GM20431 (cell line): ENCODE data around the gene SYT2.

Experiments used
- in situ Hi-C: fragments of 300-500 bp; cut with MseI, MboI; formaldehyde crosslinking; loops from one replicate; pipeline ENCODE4 v1.15.0; 2020; ENCODE audit warnings: low sequenced_read_pairs; ENCODE audit not compliant: unreplicated experiment

Gene SYT2

DNA sequence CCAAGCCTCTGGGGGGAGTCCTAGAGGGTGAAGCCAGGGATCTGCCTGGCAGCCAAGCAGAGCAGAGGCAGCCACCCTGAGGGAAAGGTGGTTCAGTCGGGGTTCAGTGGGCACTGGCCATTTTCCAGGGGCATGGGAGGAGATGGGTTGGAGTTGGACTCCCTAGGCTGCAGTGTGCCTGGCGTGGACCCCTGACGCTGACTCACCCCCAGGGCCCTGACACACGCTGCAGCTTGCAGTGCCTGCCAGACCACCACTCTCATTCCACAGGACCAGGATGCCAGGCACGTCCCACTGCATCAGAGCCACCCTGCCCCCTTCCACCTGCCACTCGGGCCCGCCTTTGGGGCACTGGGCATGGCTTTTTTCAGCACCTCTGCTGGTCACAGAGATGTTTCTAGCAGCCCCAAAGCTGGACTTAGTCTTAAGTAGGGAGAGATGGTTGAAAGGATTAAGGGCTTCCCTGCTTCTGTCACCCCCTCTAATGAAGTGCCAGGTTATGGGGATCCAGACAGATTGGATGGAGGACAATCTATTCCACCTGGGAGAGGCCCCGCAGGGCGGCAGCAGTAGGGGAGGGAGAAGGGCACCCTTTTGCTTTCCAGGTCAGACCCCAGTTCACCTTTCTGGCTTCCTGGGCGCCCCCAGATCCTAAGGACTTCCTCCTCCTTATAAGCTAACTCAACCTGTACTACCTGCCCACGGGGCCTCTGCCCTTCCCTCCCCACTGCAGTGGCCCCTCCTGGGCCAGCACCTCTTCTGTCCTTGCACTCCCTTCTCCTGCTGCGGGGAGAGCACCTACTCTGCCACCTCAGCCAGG is 1.6 kb downstream of the SYT2 start:
- in situ Hi-C loops, result loop anchor here (25.0 kb wide), 1 partner anchor 246 kb away; no protein-coding TSS in a partner anchor

DNA sequence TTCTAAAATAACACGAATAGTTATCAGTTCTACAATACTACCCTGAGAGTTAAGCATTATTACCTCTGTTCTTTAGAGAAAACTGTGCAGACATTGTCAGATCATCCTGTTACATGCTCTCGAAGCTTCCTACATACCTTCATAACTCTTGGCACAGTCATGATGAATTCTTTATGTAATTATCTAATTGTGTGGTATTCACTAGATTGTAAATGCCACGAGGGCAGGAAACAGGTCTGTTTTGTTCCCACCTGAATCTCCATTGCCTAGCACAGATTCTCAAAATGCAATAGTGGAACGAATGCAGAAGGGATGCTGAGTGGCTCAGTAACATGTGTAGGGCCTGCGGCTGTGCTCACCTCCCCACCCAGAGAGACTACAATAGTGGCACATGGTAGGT is 3.4 kb downstream of the SYT2 start:
- in situ Hi-C loops, result loop anchor here (25.0 kb wide), 1 partner anchor 245 kb away; no protein-coding TSS in a partner anchor

DNA sequence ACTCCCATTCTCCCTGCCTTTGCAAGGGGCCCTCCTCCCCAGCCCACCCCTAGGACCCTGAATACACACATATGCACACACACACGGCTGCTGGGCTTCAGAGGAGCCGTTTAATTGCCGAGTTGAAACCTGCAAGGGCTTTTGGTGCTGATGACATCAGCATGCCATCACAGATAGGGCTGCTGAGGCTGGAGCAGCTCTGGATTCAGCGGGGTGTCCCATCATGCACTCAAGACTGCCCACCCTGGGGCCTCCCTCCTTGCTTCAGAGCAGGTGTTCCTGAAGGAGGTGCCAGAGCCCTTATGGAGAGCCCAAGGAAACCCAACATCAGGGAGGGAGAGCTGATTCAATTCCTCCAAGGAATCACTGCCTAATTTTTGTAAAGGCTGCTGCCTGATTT is 5.7 kb downstream of the SYT2 start:
- in situ Hi-C loops, result loop anchor here (25.0 kb wide), 1 partner anchor 242 kb away; no protein-coding TSS in a partner anchor

DNA sequence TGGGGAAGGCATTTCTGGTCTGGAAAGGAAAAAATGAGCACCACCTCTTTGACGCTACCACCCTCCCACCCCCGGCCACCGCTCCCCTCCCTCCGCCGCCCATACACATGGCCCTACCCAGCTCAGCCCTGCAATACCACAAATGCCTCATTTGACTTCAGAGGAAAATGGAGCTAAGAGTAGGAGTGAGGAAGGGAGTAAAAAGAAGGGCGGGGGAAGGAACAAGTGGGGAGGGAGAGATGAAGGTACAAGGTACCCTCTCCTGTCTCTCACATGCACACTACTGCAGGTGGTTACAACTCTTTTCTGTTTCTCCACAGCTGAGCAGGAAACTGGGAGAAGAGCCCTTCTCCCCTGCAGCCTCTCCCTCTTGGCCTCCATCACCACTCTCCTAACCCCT is 7.1 kb downstream of the SYT2 start:
- in situ Hi-C loops, result loop anchor here (25.0 kb wide), 1 partner anchor 241 kb away; no protein-coding TSS in a partner anchor

DNA sequence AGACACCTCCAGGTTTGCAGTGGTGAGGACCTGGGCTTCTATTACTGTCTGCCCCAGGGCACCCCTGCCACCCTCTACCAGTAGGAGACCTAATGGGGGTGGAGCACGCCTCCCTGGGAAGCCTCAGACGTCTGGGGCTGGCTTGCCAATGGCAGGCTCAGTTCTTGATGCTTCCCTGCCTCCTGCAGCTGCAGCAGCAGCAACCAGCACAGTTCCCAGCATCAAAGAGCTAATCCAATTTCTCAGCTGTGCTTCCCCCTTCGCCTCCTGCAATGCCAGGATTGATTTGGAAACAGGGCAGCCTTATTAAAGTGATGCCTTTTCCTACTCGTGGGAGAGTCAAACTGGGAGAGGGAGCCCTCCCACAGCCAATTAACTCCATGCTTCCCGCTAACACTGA is 8.2 kb downstream of the SYT2 start:
- in situ Hi-C loops, result loop anchor here (25.0 kb wide), 1 partner anchor 240 kb away; no protein-coding TSS in a partner anchor

DNA sequence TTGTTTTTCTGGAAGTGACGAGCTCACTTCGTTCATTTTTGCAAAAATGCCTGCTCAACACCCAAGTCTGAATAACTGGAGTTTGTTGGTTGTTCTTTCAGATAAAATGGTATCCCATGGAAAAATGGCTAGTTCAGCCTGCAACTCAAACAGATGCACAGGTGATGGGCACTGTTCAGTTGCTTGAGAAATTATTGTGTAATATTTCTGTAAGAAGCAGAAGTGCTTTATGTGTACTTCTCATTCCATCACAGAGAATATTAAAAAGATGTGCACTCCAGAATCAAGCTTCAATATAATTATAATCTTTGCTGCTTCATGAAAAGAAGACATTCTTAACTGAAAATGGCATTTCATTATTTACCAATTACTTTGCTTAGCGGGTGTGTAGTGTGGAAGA is 9.1 kb downstream of the SYT2 start:
- in situ Hi-C loops, result loop anchor here (25.0 kb wide), 1 partner anchor 239 kb away; no protein-coding TSS in a partner anchor

DNA sequence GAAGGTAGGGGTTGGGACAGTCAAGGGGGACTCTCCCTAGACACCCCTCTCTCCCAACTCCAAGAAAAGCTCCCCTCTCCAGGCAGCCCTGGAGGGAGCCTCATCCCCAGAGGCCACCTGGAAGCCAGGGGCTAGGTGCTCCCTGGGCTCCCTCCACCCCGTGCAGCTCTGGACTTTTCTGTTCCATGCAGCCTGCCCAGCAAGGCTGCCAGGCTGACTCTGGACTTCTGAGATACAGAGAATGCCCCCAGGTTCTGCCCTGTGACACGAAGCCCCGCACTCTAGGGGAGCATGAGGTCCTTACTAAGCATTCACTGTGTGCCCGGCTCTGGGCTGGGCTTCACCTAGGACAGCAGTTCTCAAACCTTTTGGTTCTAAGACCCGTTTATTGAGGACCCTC is 10.2 kb downstream of the SYT2 start:
- in situ Hi-C loops, result loop anchor here (25.0 kb wide), 1 partner anchor 238 kb away; no protein-coding TSS in a partner anchor

DNA sequence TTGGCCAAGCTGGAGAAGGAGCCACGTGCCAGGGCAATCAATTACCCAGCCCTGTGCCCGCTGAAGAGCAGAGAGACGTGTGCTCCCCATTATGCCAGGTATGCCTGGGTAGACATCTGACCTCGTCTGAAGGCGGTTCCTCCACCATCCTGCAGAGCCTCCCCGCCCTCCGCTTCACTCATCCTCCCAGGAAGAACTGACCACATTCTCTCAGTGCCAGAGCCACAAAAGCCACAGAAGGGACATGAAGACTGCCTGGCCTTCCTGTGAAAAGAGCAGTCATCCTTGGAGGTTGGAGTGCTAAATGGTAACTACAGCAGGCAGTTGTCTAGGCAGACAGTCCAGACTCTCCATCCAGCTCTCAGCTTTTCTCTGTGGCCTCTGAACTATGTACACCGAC is 12.0 kb downstream of the SYT2 start:
- in situ Hi-C loops, result no loop called here

DNA sequence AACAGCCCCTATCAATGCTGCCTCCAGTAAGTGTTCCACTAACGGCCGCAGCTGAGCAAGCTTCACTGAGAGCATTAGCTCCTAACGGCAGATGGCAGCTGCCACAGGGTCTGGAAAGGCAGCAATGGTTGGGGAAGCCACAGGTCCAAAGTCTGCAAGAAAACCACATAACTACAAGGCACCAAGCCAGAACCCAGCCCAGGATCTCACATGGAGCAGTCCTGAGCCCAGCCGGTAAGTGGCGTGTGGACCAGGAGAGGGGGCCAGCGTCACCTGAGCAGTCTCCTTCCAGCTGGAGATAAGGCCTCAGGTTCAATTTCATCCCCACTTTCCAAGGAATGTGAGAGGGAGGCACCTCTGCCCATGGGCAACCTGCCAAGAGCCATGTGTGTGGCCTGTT is 13.2 kb downstream of the SYT2 start:
- in situ Hi-C loops, result no loop called here

DNA sequence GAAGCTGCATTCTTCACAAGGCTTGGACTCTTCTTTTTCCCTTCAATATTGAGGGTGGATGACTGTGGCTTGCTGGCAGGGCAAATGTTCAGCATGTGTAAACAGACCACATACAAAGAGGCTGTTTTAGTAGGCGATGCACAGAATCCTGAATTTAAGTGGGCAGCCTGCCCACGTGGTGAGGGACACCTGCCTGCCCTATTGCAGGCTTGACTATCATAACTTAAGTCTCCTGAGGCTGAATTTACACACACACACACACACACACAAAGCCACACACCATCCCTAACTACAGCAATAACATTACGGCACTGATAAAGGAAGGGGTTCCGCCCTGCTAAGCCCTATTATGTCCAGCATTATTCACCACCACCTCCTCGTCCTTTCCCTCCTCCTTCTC is 15.9 kb downstream of the SYT2 start:
- in situ Hi-C loops, result no loop called here

DNA sequence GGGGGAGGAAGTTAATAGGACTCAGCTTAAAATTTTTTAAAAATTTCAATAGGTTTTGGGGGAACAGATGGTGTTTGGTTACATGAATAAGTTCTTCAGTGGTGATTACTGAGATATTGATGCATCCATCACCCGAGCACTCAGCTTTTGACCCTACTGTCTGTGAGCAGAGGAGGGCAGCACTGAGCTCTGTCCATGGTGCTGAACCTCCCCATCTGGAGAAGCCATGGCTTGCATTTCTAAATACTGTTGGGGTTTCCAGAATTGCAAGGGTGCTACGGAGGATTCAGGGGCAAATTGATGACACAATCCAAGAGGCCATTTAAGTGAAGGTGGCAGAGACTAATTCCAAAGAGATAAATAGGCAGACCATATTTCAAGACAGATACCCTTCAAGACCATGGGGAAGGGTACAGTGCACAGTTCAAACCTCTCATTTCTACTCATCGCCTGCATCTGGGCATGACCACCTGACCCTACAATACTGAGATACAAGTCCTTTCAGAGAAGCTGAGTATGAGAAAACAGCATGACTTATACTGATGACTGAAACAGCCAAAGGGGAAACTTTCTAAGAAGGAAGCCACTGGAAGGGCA is 17.2 kb downstream of the SYT2 start:
- in situ Hi-C loops, result no loop called here

DNA sequence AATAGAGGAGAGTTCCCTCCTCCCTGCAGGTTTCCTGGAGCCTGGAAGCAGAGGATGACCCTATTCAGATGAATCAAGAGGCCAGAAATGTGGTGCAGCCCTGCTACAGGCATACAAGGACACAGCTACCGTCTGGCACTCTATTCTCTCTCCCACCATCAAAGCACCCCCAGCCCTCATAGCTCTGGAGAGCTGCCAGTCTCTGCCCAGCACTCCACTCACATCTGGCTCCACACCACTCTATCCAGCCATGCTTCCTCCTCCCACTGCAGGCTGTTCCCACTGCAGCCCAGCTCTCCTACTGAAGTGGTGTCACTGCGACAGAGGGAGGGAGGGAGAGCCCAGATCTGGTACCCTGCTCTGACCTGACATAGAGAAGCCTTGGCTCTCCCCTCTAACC is 18.4 kb downstream of the SYT2 start:
- in situ Hi-C loops, result no loop called here

DNA sequence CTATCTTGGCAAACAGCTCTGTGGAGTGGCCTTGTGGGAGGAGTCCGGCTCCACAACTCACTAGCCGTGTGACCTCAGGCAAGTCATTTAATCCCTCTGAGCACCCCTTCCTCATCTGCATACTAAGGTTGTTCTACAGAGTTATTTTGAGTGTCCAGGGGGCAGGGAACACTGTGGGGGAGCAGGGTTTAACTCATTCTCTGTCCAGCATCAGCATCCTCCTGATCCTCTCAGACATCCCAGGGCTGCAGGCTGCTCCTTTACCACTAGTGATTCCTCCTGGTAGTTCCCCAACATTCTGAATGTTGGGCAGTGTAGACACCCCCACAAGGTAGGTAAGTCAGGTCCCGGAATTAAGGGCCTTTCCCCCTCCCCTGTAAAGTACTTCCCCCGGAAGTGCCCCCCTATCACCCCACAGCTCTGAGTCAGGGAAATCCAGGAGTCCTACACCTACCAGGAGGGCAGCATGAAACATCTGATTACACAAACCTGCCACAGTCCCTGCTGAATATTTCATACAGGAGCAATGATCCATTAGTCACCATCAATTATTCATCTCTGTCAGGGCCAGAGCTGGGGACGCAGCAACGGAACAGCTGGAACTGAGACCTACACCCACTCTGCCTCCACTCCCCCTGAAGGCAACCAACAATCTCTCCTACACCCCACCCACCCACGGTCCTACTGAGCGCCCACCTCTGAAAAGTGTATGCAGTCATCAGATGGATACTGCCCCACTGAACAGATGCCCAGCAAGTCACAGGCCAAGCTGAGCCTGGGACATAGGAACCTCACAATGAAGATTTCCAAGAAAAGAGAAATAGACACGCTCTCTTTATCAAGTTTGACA is 20.5 kb downstream of the SYT2 start:
- in situ Hi-C loops, result no loop called here

DNA sequence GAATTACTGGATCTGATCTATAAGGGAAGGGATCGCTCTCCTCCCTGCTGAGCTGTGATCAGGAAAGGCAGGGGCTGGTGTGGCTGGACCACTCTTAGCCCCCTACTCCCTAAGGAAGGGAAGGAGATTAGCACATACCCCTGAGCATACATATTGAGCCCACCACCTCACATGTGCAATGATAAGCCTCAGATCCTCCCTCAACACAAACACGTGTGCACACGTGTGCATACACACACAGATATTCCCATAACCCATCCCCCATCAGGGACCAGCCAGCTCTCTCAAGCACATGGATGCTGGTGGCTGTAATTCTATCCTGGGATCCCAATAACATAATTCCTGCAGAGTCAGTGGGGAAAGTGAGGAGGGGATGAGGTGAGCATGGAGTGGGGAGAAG is 21.2 kb downstream of the SYT2 start:
- in situ Hi-C loops, result no loop called here

DNA sequence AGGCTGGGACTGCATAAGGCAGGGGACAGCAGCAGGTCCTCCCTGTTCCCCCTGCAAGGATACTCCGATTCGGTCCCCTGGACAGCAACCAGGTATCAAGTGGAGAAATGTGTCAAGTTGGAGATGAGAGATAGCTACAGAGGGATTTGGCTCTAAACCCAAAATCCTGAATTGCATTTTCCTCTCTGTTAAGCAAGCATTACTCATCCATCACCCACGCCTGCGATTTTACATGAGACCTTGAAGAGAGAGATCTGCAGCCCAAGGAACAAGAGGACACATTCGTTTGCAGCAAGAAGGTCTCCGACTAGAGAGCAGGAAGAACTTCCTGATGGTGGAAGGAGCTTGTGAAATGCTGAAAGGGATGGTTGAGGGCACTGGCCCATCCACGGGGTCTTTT is 21.9 kb downstream of the SYT2 start:
- in situ Hi-C loops, result no loop called here

DNA sequence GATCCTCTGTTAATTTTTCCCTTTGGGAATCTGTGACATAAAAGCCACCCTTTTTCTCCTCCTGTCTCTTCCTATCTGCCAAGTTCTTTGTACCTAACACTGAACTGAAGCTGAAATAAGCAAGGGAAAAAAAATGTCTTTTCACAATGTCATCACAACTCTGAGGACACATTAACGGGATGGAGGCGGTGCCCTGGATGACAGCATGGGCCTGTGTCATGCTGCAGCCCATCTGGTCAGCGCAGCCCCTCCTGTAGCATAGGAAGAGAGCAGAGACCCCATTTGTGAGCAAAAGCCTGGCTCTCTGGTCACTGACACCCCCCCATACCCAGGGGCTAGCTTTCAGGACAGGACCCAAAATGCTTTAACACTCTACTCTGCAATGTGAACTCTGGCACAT is 22.5 kb downstream of the SYT2 start:
- in situ Hi-C loops, result no loop called here

DNA sequence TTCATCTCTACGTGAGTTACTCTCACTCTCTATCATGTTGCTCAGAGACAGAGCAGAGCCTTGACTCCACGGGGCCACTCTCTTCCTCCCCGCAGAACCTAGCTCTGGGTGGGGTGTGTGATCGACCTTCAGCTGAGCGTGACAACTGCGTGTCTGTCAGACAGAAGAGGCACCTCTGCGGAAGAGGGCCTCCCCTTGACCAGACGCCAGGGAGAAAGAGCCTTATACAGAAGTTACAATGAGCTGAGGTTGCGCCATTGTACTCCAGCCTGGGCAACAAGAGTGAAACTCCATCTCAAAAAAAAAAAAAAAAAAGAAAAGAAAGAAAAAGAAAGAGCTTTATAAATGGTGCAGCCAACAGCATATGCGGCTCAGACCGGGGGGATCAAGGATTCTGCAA is 22.9 kb downstream of the SYT2 start:
- in situ Hi-C loops, result no loop called here

DNA sequence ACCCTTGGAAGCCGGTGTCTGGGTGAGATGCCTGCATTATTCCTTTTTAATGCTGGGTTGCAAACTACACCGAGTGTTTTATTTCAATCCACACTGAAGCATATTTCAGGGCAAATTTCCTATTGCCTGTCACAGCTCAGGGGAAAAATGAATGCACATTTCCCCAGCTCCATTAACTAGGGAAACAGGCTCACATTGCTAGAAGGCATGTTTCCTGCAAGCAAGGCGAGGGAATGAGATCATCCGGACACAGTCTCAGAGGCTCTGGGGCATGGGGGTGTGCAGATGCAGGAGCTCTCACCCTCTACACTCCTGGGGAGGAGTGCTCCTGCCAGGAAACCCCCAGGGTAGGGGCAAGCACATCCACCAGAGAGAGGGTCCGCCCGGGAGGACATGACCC is 24.6 kb downstream of the SYT2 start:
- in situ Hi-C loops, result no loop called here

DNA sequence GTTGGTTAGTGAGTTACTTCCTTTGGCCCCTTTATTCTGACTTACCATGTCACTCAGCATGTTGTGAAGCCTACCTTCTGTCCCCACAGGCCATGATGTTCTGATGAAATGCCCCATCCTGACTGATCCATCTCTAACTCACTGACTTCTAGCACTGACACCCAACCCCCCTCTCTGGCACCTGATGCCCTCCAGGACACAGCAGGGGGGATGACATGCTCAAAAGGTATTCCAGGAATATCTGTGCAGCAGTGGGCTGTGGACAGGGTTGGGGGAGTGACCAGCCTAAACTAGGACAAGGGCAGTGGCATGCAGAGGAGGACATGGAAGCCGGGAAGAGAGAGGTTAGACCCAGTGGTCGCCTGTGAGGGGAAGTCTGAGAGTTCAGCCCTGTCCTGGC is 25.5 kb downstream of the SYT2 start:
- in situ Hi-C loops, result no loop called here

DNA sequence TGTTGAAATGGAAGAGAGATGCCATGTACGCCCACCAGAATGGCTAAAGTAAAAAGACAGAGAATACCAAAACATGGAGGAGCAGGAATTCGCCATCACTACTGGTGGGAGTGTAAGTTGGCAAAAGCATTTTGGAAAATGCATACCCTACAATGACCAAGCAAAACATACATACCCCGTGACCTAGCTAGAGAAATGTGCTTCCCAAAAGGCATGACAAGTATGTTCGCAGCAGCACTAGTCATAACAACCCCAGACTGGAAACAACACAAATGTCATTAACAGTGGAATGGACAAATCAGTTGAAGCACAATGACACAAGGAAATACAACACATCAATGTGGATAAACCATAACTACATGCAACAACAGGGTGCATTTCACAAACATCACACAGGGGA is 27.2 kb downstream of the SYT2 start:
- in situ Hi-C loops, result no loop called here

DNA sequence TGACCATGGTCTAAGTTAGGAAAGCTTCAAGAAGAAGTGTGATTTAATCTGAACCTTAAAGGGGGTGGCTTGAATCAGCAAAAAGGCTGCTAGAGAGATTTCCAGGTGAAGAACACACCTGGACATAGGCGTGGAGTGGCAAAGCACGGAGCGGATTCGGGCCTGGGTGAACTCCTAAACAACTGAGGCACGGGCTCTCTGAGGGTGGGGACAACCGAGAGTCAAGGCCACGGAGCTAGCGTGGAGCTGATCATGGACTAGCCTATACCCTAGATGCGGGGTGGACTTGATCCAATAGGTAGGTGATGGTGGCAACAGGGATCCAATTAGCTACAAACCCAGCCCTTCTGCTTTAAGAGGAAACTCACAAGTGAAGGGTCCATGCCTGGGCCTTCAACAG is 27.8 kb downstream of the SYT2 start:
- in situ Hi-C loops, result no loop called here
